ENCODE results near the gene PNPT1. TPM values are rescaled to one million over a fixed set of nuclear protein-coding genes. Genes with fewer than 3 reads are reported as not detected.

Gene PNPT1
- total and polyA plus RNA-seq, 9 of the 15 experiments (the other 6 are each of a cell fraction or from before 2014, with no cell fraction given): 46.5 to 104 (median 62.7) TPM

DNA sequence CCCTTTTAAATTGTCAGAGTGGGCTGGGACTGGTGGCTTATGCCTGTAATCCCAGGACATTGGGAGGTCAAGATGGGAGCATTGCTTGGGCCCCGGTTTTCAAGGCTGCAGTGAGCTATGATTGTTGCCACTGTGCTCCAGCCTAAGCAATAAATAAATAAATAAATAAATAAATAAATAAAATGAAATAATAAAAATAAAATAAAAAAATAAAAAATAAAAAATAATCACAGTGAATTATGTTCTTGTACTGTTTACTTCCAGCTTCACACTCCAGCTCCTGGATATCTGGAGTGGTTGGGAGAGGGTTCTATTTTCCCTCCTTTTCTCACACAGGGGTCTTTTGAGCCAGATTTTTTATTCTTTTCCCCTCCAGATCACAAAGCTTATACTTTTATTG, 26.2 kb upstream of the PNPT1 start:
- DNase-seq (ENCODE audit: extremely low read depth in 1 of 4, low spot score in 3 of 4) (no peak), FAIRE-seq (no peak), ATAC-seq (no peak)
- Histone ChIP-seq H3K27me3 (ENCODE audit: control insufficient read depth in 2 of 2, insufficient read depth in 2 of 2, low read length in 2 of 2) (peaks cover 2 to 15% of the 10 kb centered on the region in 2 experiments; a peak in 4 of 5 replicates), H3K36me3 (ENCODE audit: control insufficient read depth, insufficient read depth, low read length) (no peaks in the 10 kb centered on the region), H2AFZ (ENCODE audit: low read depth, low read length) (no peak overlapping the region), H3K4me2 (ENCODE audit: insufficient read depth, low read length) (no peak overlapping the region), H3K27ac (ENCODE audit: extremely low read depth, low read depth, low read length) (no peak overlapping the region), H4K20me1 (replicated peaks; ENCODE audit: control insufficient read depth, insufficient read depth, low read length) (no peaks in the 10 kb centered on the region), H3K9me1 (ENCODE audit: control insufficient read depth, insufficient read depth, low read length) (no peaks in the 10 kb centered on the region), H3K4me3 (no peak overlapping the region), H3K9ac (ENCODE audit: insufficient read depth in 1 of 2, low read depth in 2 of 2, low read length in 2 of 2) (no peak overlapping the region), H3K9me3 (replicated peaks; ENCODE audit: control insufficient read depth, insufficient read depth, low read depth, low read length) (no peaks in the 10 kb centered on the region), H3K4me1 (replicated peaks in 1 of 2; ENCODE audit: control insufficient read depth in 2 of 2, insufficient read depth in 2 of 2, low read length in 2 of 2) (no peaks in the 10 kb centered on the region), H3K79me2 (ENCODE audit: control insufficient read depth, insufficient read depth, low read length) (no peaks in the 10 kb centered on the region)
- in situ Hi-C loops (cut with MboI) (loop anchor here (5.0 to 25.0 kb wide), 3 partner anchors 287 to 1792 kb away; no protein-coding TSS in a partner anchor), intact Hi-C loops (cut with micrococcal nuclease) (loop anchor here (2.0 to 10.0 kb wide), 6 partner anchors 47 to 1777 kb away; no protein-coding TSS in a partner anchor)
- 0% methylated on average over 1 of the region's 1 CpG for WGBS (ENCODE audit: insufficient coverage, low coverage, missing lambda C conversion rate)
- POLR2A ChIA-PET: no interaction called here
- CTCF ChIA-PET (ENCODE audit: low intra/inter-chr PET ratio): no interaction called here
- TF ChIP-seq, protein P1, sequence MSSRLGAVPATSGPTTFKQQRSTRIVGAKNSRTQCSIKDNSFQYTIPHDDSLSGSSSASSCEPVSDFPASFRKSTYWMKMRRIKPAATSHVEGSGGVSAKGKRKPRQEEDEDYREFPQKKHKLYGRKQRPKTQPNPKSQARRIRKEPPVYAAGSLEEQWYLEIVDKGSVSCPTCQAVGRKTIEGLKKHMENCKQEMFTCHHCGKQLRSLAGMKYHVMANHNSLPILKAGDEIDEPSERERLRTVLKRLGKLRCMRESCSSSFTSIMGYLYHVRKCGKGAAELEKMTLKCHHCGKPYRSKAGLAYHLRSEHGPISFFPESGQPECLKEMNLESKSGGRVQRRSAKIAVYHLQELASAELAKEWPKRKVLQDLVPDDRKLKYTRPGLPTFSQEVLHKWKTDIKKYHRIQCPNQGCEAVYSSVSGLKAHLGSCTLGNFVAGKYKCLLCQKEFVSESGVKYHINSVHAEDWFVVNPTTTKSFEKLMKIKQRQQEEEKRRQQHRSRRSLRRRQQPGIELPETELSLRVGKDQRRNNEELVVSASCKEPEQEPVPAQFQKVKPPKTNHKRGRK (tag; IDR thresholded peaks at IDR 0.05): no peak
- TF ChIP-seq NFE2 (IDR thresholded peaks at IDR 0.05; ENCODE audit: low read depth) (no peak), FUS (optimal IDR thresholded peaks at IDR 0.05; ENCODE audit: low read depth, low read length) (no peak), FOXP1 (CRISPR knock-in tag; IDR thresholded peaks at IDR 0.05) (no peak), SNRNP70 (optimal IDR thresholded peaks at IDR 0.05; ENCODE audit: low read depth, low read length) (no peak), LCOR (CRISPR knock-in tag; IDR thresholded peaks at IDR 0.05) (no peak), PRPF4 (IDR thresholded peaks at IDR 0.05; ENCODE audit: insufficient read depth, low read depth, low read length, poor library complexity, severe bottlenecking) (no peak), RAD51 (IDR thresholded peaks at IDR 0.05; ENCODE audit: borderline replicate concordance, low read depth) (no peak), MIER1 (IDR thresholded peaks at IDR 0.05; ENCODE audit: low read depth) (no peak), TSC22D4 (tag; IDR thresholded peaks at IDR 0.05) (no peak), POLR2AphosphoS5 (IDR thresholded peaks at IDR 0.05; ENCODE audit: control insufficient read depth, insufficient read depth, low read depth, low read length) (no peak), MNT (conservative IDR thresholded peaks at IDR 0.05) (no peak), EP300 (IDR thresholded peaks at IDR 0.05; ENCODE audit: low read length) (no peak), EHMT2 (IDR thresholded peaks at IDR 0.05) (no peak), ZNF57 (CRISPR knock-in tag; IDR thresholded peaks at IDR 0.05) (no peak)
- TF ChIP-seq, protein P2, sequence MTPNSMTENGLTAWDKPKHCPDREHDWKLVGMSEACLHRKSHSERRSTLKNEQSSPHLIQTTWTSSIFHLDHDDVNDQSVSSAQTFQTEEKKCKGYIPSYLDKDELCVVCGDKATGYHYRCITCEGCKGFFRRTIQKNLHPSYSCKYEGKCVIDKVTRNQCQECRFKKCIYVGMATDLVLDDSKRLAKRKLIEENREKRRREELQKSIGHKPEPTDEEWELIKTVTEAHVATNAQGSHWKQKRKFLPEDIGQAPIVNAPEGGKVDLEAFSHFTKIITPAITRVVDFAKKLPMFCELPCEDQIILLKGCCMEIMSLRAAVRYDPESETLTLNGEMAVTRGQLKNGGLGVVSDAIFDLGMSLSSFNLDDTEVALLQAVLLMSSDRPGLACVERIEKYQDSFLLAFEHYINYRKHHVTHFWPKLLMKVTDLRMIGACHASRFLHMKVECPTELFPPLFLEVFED (CRISPR knock-in tag; conservative IDR thresholded peaks at IDR 0.05): no peak
- TF ChIP-seq, protein P3, sequence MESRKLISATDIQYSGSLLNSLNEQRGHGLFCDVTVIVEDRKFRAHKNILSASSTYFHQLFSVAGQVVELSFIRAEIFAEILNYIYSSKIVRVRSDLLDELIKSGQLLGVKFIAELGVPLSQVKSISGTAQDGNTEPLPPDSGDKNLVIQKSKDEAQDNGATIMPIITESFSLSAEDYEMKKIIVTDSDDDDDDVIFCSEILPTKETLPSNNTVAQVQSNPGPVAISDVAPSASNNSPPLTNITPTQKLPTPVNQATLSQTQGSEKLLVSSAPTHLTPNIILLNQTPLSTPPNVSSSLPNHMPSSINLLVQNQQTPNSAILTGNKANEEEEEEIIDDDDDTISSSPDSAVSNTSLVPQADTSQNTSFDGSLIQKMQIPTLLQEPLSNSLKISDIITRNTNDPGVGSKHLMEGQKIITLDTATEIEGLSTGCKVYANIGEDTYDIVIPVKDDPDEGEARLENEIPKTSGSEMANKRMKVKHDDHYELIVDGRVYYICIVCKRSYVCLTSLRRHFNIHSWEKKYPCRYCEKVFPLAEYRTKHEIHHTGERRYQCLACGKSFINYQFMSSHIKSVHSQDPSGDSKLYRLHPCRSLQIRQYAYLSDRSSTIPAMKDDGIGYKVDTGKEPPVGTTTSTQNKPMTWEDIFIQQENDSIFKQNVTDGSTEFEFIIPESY (CRISPR knock-in tag; IDR thresholded peaks at IDR 0.05): no peak
- BruUV-seq (replicated peaks): no TSS peak

All from K562 (cell line).